NCI-H748 treated with DMSO at 0.1 percent for 48 hours (cell line): ENCODE results near the gene DUSP14.

Experiments used
- DNase-seq: peaks from one replicate; lab custom pipeline; 2025; lab: John Stamatoyannopoulos, UW

DUSP14 gene

DNA sequence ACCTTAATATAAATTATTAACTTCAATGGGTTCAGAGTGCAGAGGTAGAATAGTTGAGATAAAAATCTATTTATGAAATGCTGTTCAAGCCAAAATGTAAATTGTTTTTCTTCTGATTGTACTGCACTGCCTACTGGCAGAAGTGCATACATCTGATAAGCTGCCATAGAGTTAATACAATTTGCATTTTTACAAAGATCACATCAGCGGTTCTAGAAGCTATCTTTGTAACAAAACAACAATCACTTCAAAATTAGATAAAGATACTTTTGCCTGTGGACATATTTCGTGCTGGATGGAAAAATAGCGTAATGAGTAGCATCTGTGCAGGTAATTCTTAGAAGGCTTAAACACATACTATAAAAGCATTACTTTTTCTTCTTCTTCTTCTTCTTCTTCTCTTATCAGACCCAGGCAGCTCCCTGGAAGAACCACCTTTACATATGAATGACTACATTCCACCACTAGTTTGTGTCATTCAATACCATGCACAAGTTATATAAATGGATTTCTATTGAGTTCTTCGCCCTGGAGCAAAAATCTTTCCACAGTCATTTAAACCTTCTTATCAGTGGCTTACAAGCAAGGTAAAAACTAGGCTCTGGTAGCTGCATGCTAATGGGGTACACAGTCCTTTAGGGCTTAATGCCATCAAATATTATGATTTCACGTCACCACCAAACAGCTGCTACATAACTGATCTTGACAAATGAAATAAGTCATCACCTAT lies 72.5 kb downstream of the DUSP14 start:
- DNase-seq, result no peak
